ENCODE results near the gene HAUS1.
"Not testable (repeated sequence)": the region's sequence is repeated elsewhere in the genome, so short reads cannot be mapped to it uniquely, and the experiment has no call there.

HAUS1 gene

GRCh38 chr18:46088501-46088900 is 15.7 kb upstream of the HAUS1 start:
- not testable (repeated sequence) for DNase-seq (ENCODE audit: low read depth)

GRCh38 chr18:46095532-46095931 is 8.7 kb upstream of the HAUS1 start:
- DNase-seq (ENCODE audit: low read depth), result no peak

DNA sequence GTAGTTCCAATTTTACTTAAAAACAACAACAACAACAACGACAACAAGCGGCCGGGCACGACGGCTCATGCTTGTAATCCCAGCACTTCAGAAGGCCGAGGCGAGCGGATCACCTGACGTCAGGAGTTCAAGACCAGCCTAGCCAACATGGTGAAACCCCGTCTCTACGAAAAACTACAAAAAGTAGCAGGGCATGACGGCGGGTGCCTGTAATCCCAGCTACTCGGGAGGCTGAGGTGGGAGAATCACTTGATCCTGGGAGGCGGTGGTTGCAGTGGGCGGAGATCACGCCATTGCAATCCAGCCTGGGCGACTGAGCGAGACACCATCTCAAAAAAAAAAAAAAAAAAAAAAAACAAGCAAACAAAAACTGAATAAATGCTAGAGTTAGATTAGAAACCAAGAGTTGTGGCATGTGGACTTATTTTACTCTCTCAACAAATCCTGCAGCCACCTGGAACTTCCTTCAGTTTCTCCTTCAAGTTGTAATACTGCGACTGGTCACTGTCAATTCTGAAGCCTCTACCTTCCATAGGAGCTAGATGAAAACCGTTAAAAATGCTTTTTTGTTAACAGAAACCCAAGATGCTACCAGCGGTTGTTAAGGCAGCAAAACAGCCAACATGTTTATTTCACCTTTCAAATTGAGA is 7.4 kb upstream of the HAUS1 start:
- DNase-seq (ENCODE audit: low read depth), result no peak

DNA sequence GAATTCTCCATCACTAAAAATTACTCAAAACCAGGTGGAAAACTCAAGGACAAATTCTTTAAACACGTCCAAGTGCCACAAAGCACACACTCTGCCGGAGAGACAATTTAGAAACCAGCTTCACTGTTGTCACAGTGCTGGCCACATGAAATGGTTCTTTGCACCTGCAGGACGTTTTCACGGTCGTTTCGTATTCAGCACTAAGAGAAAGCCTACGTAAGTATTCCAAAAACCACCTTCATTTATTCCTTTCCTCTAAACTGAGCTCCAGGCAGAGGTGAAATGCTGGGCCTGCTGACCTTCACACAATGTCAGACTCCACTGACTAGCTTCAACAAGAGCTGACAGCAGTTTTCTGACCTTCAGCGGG is 6.8 kb upstream of the HAUS1 start:
- DNase-seq (ENCODE audit: low read depth), result no peak

- peak; percentile 68 for DNase-seq (ENCODE audit: low read depth)
These were observed 6.2 kb upstream of the HAUS1 start, which contains the start of gene ATP5F1A for GRCh38 chr18:46097801-46098615. TSS of gene ATP5F1A (minus strand) at chr18:46098296. CDS start at chr18:46098231, 65 bp downstream.

GRCh38 chr18:46098616-46098933 is 5.6 kb upstream of the HAUS1 start:
- DNase-seq (ENCODE audit: low read depth), result no peak

- no peak for DNase-seq (ENCODE audit: low read depth)
These were observed 4.7 kb upstream of the HAUS1 start for GRCh38 chr18:46099463-46099862.

GRCh38 chr18:46109386-46109785 is 5.2 kb downstream of the HAUS1 start:
- no peak for DNase-seq (ENCODE audit: low read depth)

GRCh38 chr18:46110406-46110805 is 6.2 kb downstream of the HAUS1 start:
- DNase-seq (ENCODE audit: low read depth), result no peak

DNA sequence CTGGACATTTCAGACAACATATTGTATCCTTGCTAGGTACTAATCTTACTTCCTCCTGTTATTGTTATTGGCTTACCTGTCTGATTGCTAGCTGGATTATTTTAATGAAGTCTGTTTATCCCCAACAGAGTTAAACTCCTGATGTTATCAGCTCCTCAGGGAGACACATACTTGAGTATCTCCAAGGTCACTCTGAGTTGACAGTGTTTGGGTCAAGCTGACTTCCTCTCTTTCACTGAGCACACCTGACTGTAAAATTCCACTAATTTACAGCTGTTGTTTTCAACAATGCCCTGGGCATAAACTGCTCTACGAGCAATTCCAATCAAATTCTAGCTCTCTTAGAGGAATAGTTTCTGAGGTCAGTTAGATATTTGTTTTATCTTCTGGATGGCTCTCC is 9.6 kb downstream of the HAUS1 start:
- no peak for DNase-seq (ENCODE audit: low read depth)

- DNase-seq (ENCODE audit: low read depth), result not testable (repeated sequence)
These were observed 22.4 kb downstream of the HAUS1 start for GRCh38 chr18:46126625-46127024.

- DNase-seq (ENCODE audit: low read depth), result no peak
These were observed 25.9 kb downstream of the HAUS1 start for GRCh38 chr18:46130061-46130460.

DNA sequence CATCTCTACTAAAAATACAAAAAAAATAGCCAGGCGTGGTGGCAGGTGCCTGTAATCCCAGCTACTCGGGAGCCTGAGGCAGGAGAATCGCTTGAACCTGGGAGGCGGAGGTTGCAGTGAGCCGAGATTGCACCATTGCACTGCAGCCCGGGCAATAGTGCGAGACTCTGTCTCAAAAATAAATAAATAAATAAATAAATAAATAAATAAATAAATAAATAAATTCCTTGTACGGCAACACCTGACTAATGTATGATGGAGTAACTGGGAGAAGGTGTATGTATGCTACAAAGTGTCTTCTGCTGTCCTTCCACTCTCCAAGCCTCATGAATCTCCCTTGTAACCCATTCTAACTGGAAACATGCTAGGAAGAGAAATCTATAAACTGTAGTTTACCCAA is 26.4 kb downstream of the HAUS1 start:
- not testable (repeated sequence) for DNase-seq (ENCODE audit: low read depth)

DNA sequence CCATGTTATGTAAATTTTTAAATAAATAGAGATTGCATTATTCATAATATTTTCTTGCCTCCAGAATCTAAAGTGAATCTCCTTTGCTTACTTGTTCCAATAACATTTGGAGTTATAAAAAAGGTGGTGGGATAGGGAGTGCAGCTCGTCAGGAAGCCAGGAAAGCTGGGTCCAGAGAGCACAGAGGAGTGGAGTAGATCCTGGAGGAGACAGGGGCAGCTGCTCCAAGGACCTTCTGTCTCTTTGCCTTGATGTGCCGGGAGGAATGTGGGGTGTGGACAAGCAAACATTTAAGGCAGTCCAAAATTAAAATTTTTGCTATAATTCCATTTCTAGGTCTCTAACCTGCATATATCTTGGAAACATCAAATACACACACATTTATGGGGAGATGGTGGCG is 29.3 kb downstream of the HAUS1 start:
- no peak for DNase-seq (ENCODE audit: low read depth)

GRCh38 chr18:46134920-46135675 is 30.9 kb downstream of the HAUS1 start:
- no peak for DNase-seq (ENCODE audit: low read depth)

DNA sequence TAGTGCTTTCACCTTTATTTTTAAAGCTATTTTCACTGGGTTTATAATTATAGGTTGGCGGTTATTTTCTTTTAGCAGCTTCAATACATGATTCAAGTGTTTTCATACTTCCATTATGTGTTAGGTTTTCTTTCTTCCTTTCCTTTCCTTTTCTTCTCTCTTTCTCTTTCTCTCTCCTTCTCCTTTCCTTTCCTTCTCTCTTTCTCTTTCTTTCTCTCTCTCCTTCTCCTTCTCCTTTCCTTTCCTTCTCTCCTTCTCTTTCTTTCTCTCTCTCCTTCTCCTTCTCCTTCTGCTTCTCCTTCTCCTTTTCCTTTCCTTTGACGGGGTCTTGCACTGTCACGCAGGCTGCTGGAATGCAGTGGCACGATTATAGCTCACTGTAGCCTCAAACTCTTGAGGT is 36.0 kb downstream of the HAUS1 start:
- no peak for DNase-seq (ENCODE audit: low read depth)

DNA sequence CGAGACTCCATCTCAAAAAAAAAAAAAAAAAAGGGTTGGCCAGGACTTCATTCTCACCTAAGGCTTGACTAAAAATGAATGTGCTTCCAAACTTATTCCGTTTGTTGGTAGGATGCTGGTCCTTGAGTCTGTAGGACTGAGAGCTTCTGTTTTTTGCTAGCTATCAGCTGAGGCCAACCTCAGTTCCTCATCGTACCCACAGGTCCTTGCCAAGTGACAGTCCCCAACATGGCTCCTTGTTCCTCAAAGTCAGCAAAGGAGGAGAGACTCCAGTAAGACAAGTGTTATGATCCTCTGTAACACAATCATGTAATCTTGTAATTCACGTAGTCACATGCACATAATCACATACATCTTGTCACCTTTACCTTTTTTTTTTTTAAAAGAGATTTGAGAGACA is 37.0 kb downstream of the HAUS1 start:
- no peak for DNase-seq (ENCODE audit: low read depth)

DNA sequence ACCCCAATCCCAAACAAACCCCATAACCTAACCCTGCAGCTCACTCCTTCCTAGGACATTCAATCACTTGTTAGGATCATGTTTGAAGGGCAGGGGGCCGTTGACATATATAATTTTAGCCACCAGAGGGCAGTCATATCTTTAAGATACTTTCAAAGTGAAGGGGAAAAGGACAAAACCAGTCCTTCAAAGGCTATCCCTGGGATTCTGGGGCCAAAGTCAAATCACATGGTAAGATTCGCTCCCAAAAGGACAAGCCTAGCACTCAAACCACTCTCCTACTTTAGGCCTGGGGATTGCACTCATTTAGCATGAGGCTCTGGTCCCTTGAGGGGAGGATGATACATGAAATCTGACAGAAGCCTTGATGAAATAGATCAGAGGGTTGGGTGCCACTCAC is 44.6 kb downstream of the HAUS1 start:
- DNase-seq (ENCODE audit: low read depth), result no peak

- DNase-seq (ENCODE audit: low read depth), result no peak
These were observed 48.2 kb downstream of the HAUS1 start for GRCh38 chr18:46152436-46152807.

DNA sequence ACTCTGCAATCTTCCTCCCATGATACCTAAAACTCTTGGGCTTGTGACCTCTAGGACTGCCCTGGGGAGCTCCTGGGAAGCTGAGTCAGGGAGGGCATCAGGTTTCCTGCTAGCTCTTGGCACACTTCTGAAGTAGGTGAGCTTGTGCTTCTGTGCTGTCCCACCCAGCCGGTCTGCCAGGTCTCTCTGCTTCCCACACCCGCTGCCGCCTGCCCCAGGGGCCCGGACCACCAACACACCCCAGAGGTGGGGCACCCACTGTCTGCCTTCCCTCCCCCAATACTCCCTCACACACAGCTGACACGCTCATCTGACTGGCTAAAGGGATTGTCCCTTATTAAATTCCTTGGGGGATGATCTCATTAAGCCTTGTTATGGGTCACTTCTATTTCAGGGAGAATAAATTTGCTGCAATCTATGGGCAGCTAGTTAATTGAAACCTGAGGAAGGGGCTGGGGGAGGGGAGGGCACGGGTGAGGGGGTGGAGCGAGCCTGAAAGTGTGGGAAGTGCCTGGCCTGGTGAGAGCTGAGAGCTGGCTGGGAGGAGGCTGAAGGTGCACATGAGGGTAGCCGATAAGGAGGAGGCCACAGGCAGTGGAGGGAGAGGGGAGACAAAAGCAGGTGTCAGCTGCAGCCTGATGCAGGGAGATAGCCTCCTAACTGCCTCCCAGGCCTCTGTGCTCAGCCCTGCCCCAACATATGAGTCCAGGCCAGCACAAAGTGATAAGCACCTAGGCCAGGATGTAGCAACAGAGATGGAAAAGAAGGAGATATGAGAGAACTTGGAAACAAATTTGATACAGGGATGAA is 48.8 kb downstream of the HAUS1 start:
- no peak for DNase-seq (ENCODE audit: low read depth)

DNA sequence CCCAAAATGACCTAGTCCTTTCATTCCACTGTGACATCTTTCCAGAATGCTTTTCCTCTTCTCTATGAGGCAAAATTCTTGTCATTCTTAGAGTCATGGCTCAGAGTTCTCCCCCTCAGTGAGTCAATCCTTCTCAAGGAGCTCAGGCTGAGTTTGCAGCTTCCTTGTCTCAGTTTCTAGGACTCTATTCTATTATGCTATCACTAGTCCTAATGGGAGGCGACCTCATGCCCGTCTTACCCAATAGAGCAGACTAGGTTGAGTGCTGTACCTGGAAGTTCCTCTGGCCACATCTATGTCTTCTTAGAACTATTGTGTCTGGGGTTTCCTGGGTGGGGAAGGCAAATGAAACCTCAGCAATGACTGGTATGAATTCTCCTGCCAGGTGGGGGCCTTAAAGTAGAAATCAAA is 51.5 kb downstream of the HAUS1 start:
- peak; percentile 9 for DNase-seq (ENCODE audit: low read depth)

DNA sequence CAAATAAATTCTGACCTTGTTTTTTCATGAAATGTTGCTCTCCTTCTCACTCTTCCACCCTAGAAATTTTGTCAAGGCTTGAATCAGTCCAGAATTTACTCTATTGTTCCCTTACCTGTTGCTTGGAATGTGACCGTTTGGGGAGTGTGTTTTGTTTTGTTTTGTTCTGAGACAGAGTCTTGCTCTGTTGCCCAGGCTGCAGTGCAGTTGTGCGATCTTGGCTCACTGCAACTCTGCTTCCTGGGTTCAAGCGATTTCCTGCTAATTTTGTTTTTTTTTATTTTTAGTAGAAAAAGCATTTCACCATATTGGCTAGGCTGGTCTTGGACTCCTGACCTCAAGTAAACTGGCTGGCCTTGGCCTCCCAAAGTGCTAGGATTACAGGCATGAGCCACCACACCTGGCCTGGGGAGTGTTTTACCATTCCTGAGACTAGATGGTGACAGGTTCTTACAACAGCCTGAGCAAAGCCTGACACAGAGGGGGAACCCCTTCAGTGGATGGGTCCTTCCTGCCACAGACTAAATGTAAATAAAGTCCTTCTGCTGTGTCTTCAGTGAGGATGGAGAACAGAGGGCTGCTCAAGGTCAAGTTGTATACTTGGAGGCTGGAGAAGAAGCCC is 52.0 kb downstream of the HAUS1 start:
- DNase-seq (ENCODE audit: low read depth), result no peak
